Measurements from ENCODE around the gene ARRDC1.
"Not testable (repeated sequence)": the region's sequence is repeated elsewhere in the genome, so short reads cannot be mapped to it uniquely, and the experiment has no call there.

Gene ARRDC1

GRCh38 chr9:137605121-137606004 lies at the start of gene ARRDC1:
TSS of gene ARRDC1 (plus strand) at chr9:137605686. CDS start at chr9:137605718, 32 bp downstream.
- peak; percentile 94 for DNase-seq

GRCh38 chr9:137556069-137556838 lies 49.2 kb upstream of the ARRDC1 start:
- DNase-seq, result no peak

GRCh38 chr9:137558127-137558526 lies 47.4 kb upstream of the ARRDC1 start:
- DNase-seq, result no peak

GRCh38 chr9:137564134-137564533 lies 41.4 kb upstream of the ARRDC1 start:
- no peak for DNase-seq

GRCh38 chr9:137564817-137565411 lies 40.6 kb upstream of the ARRDC1 start:
- no peak for DNase-seq

GRCh38 chr9:137568445-137568844 lies 37.0 kb upstream of the ARRDC1 start:
- DNase-seq, result not testable (repeated sequence)

GRCh38 chr9:137569609-137570203 lies 35.8 kb upstream of the ARRDC1 start:
- no peak for DNase-seq

- no peak for DNase-seq
Measured at GRCh38 chr9:137570566-137570965, 34.9 kb upstream of the ARRDC1 start.

GRCh38 chr9:137574192-137574591 lies 31.3 kb upstream of the ARRDC1 start:
- no peak for DNase-seq

- DNase-seq, result no peak
Measured at GRCh38 chr9:137575364-137575715, 30.1 kb upstream of the ARRDC1 start.

GRCh38 chr9:137575716-137576411 lies 29.6 kb upstream of the ARRDC1 start:
- DNase-seq, result no peak

GRCh38 chr9:137578518-137579258 lies 26.8 kb upstream of the ARRDC1 start, which contains the start of gene DPH7:
TSS of gene DPH7 (minus strand) at chr9:137578925. CDS start at chr9:137578777, 148 bp downstream.
- peak; percentile 98 for DNase-seq

GRCh38 chr9:137579259-137579604 lies 26.3 kb upstream of the ARRDC1 start:
- DNase-seq, result no peak

GRCh38 chr9:137580209-137580953 lies 25.1 kb upstream of the ARRDC1 start:
- no peak for DNase-seq

GRCh38 chr9:137580954-137581322 lies 24.5 kb upstream of the ARRDC1 start:
- no peak for DNase-seq

GRCh38 chr9:137581361-137582285 lies 23.9 kb upstream of the ARRDC1 start:
- DNase-seq, result no peak

- no peak for DNase-seq
Measured at GRCh38 chr9:137582286-137582860, 23.1 kb upstream of the ARRDC1 start.

- DNase-seq, result no peak
Measured at GRCh38 chr9:137583347-137583746, 22.1 kb upstream of the ARRDC1 start.

GRCh38 chr9:137583957-137584356 lies 21.5 kb upstream of the ARRDC1 start:
- DNase-seq, result no peak

GRCh38 chr9:137586854-137587253 lies 18.6 kb upstream of the ARRDC1 start:
- DNase-seq, result no peak
